Skeletal muscle cell (primary cell): ENCODE measurements around the gene PATE4.

Source experiments
- DNase-seq: peaks from one replicate; pipeline ENCODE4 v3.0.0-alpha.2; 2010; ENCODE audit warnings: low read depth
- H3K4me3 ChIP-seq: 2 replicates; pipeline ENCODE4 v1.5.1; 2011; ENCODE audit warnings: low read depth, mild to moderate bottlenecking, control low read depth, low read length, moderate library complexity

PATE4 gene

GRCh38 chr11:125883375-125883774 lies 50.3 kb downstream of the PATE4 start:
- no peak for DNase-seq
- no peak overlapping the region for H3K4me3 ChIP-seq

GRCh38 chr11:125886997-125887372 lies 53.9 kb downstream of the PATE4 start:
- peak overlapping the region; percentile 83 for H3K4me3 ChIP-seq

GRCh38 chr11:125887373-125888324 lies 54.5 kb downstream of the PATE4 start, which contains the start of gene HYLS1:
HYLS1 (plus strand) TSS chr11:125887668; CDS start chr11:125899369, 11,701 bp downstream.
- H3K4me3 ChIP-seq: peak within 1 kb of the TSS; percentile 83
- peak; percentile 90 for DNase-seq

More at GRCh38 chr11:125886997-125887372, 53.9 kb downstream of the PATE4 start:
- no peak for DNase-seq
